ENCODE results near the gene P2RY6. TPM values are rescaled to one million over a fixed set of nuclear protein-coding genes. Genes with fewer than 3 reads are reported as not detected.

P2RY6 gene
- total RNA-seq, 1 experiment from 2014 or later: 0.15 TPM

GRCh38 chr11:73294604-73295003 is 22.5 kb downstream of the P2RY6 start:
- H4K20me1 ChIP-seq (ENCODE audit: insufficient read depth): no peaks in the 10 kb centered on the region
- no peaks in the 10 kb centered on the region for H3K9me2 ChIP-seq (ENCODE audit: insufficient read depth)
- no peaks in the 10 kb centered on the region; the same call in 1 of the 2 replicates for H3K27me3 ChIP-seq (ENCODE audit: insufficient read depth, low read length)
- no peak overlapping the region for H3K9ac ChIP-seq (ENCODE audit: low read length)
- POLR2A ChIA-PET: no interaction called here
- no peaks in the 10 kb centered on the region for H3K79me2 ChIP-seq (ENCODE audit: insufficient read depth, low read length)
- ATAC-seq (no peak), DNase-seq (ENCODE audit: low read depth, low spot score) (no peak)
- intact Hi-C loops (cut with micrococcal nuclease): loop anchor here (1.0 kb wide), 1 partner anchor 41 kb away; no protein-coding TSS in a partner anchor
- H3K4me2 ChIP-seq (ENCODE audit: low read length): no peak overlapping the region
- H3K4me3 ChIP-seq (replicated peaks in 1 of 2; ENCODE audit: low read depth in 1 of 2, low read length in 2 of 2): no peak overlapping the region
- no peaks in the 10 kb centered on the region for H3K9me3 ChIP-seq (ENCODE audit: control insufficient read depth in 1 of 2, insufficient read depth in 1 of 2, low read depth in 1 of 2, low read length in 2 of 2)
- H3K36me3 ChIP-seq (ENCODE audit: control insufficient read depth in 1 of 2, insufficient read depth in 2 of 2, low read length in 2 of 2): no peaks in the 10 kb centered on the region
- no peak for TF ChIP-seq FOSL1 (IDR thresholded peaks at IDR 0.05; ENCODE audit: low read depth)
- no peak for TF ChIP-seq CTCF (IDR thresholded peaks at IDR 0.05 in 2 of 3, conservative IDR thresholded peaks at IDR 0.05 in 1 of 3; ENCODE audit: borderline replicate concordance in 1 of 3, insufficient read depth in 1 of 3, low read depth in 2 of 3, low read length in 2 of 3)
- no peak for TF ChIP-seq TCF7L2 (IDR thresholded peaks at IDR 0.05; ENCODE audit: borderline replicate concordance, extremely low read depth, insufficient read depth, insufficient read length)
- no peak for TF ChIP-seq YY1 (IDR thresholded peaks at IDR 0.05; ENCODE audit: extremely low read depth, insufficient replicate concordance, low read depth, low read length)
- TF ChIP-seq CEBPB (IDR thresholded peaks at IDR 0.05; ENCODE audit: low read depth): no peak
- no peak for TF ChIP-seq SIN3A (IDR thresholded peaks at IDR 0.05; ENCODE audit: low read depth)
- no peak for TF ChIP-seq EGR1 (IDR thresholded peaks at IDR 0.05; ENCODE audit: low read depth)
- no peak for TF ChIP-seq POLR2AphosphoS5 (IDR thresholded peaks at IDR 0.05; ENCODE audit: low read depth, low read length)
- no peak for TF ChIP-seq MAX (IDR thresholded peaks at IDR 0.05)
- TF ChIP-seq RAD21 (IDR thresholded peaks at IDR 0.05; ENCODE audit: low read depth): no peak
- TF ChIP-seq CBX3 (IDR thresholded peaks at IDR 0.05; ENCODE audit: low read depth): no peak
- TF ChIP-seq, protein P1, sequence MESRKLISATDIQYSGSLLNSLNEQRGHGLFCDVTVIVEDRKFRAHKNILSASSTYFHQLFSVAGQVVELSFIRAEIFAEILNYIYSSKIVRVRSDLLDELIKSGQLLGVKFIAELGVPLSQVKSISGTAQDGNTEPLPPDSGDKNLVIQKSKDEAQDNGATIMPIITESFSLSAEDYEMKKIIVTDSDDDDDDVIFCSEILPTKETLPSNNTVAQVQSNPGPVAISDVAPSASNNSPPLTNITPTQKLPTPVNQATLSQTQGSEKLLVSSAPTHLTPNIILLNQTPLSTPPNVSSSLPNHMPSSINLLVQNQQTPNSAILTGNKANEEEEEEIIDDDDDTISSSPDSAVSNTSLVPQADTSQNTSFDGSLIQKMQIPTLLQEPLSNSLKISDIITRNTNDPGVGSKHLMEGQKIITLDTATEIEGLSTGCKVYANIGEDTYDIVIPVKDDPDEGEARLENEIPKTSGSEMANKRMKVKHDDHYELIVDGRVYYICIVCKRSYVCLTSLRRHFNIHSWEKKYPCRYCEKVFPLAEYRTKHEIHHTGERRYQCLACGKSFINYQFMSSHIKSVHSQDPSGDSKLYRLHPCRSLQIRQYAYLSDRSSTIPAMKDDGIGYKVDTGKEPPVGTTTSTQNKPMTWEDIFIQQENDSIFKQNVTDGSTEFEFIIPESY (IDR thresholded peaks at IDR 0.05; ENCODE audit: extremely low read depth, insufficient replicate concordance, low read length): no peak
- TF ChIP-seq, protein P2, sequence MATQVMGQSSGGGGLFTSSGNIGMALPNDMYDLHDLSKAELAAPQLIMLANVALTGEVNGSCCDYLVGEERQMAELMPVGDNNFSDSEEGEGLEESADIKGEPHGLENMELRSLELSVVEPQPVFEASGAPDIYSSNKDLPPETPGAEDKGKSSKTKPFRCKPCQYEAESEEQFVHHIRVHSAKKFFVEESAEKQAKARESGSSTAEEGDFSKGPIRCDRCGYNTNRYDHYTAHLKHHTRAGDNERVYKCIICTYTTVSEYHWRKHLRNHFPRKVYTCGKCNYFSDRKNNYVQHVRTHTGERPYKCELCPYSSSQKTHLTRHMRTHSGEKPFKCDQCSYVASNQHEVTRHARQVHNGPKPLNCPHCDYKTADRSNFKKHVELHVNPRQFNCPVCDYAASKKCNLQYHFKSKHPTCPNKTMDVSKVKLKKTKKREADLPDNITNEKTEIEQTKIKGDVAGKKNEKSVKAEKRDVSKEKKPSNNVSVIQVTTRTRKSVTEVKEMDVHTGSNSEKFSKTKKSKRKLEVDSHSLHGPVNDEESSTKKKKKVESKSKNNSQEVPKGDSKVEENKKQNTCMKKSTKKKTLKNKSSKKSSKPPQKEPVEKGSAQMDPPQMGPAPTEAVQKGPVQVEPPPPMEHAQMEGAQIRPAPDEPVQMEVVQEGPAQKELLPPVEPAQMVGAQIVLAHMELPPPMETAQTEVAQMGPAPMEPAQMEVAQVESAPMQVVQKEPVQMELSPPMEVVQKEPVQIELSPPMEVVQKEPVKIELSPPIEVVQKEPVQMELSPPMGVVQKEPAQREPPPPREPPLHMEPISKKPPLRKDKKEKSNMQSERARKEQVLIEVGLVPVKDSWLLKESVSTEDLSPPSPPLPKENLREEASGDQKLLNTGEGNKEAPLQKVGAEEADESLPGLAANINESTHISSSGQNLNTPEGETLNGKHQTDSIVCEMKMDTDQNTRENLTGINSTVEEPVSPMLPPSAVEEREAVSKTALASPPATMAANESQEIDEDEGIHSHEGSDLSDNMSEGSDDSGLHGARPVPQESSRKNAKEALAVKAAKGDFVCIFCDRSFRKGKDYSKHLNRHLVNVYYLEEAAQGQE (IDR thresholded peaks at IDR 0.05; ENCODE audit: low read depth): no peak
- TF ChIP-seq SRF (IDR thresholded peaks at IDR 0.05; ENCODE audit: low read depth): no peak
- no peak for TF ChIP-seq EZH2phosphoT487 (IDR thresholded peaks at IDR 0.05; ENCODE audit: borderline replicate concordance)
- TF ChIP-seq SP1 (IDR thresholded peaks at IDR 0.05; ENCODE audit: low read depth): no peak
- no peak for TF ChIP-seq POLR2A (IDR thresholded peaks at IDR 0.05; ENCODE audit: borderline replicate concordance, extremely low read depth, insufficient read depth, insufficient read length)
- TF ChIP-seq ATF3 (IDR thresholded peaks at IDR 0.05): no peak
- no peak for TF ChIP-seq ZNF274 (IDR thresholded peaks at IDR 0.05; ENCODE audit: low read depth, low read length)
- TF ChIP-seq ELF1 (IDR thresholded peaks at IDR 0.05; ENCODE audit: borderline replicate concordance, low read depth): no peak
- H3K27ac ChIP-seq (ENCODE audit: low read depth, low read length): no peak overlapping the region
- peaks cover 0 to 7% of the 10 kb centered on the region in 2 experiments; a peak in 2 of 4 replicates for H3K4me1 ChIP-seq (ENCODE audit: control insufficient read depth in 1 of 2, insufficient read depth in 2 of 2, low read length in 2 of 2)
- RAD21 ChIA-PET (ENCODE audit: low non-redundant PET in 1 of 2, low total read pairs in 2 of 2, uncharacterized antibody in 2 of 2, unreplicated experiment in 2 of 2): no interaction called here
- no TSS peak for BruUV-seq (replicated peaks)
- H2AFZ ChIP-seq (ENCODE audit: low read depth, low read length, poor library complexity, severe bottlenecking): no peak overlapping the region
- CTCF ChIA-PET: interaction anchor here (1.2 to 1.7 kb wide), 5 partner anchors 13 to 99 kb away, joined by 3 to 8 read pairs (median 5); no protein-coding TSS in a partner anchor

Data from HCT116 (cell line).